NCI-H146 (cell line): Measurements from ENCODE around the gene LILRB2.
"Not testable (repeated sequence)": the region's sequence is repeated elsewhere in the genome, so short reads cannot be mapped to it uniquely, and the experiment has no call there.

Source experiments
- DNase-seq: peaks from one replicate; lab custom pipeline; 2025; lab: John Stamatoyannopoulos, UW

Gene LILRB2

GRCh38 chr19:54302257-54302656 lies 21.3 kb upstream of the LILRB2 start:
- no peak for DNase-seq

GRCh38 chr19:54299515-54299914 lies 18.6 kb upstream of the LILRB2 start:
- no peak for DNase-seq

- no peak for DNase-seq
These were observed 18.2 kb upstream of the LILRB2 start for GRCh38 chr19:54299126-54299498.

GRCh38 chr19:54298357-54299125 lies 17.6 kb upstream of the LILRB2 start:
- no peak for DNase-seq

- DNase-seq = no peak
These were observed 16.9 kb upstream of the LILRB2 start for GRCh38 chr19:54297759-54298305.

GRCh38 chr19:54294539-54294938 lies 13.6 kb upstream of the LILRB2 start:
- no peak for DNase-seq

- not testable (repeated sequence) for DNase-seq
These were observed 8.2 kb upstream of the LILRB2 start for GRCh38 chr19:54289160-54289559.

- DNase-seq = no peak
These were observed 6.5 kb upstream of the LILRB2 start for GRCh38 chr19:54287456-54287855.

GRCh38 chr19:54286283-54286682 lies 5.4 kb upstream of the LILRB2 start:
- not testable (repeated sequence) for DNase-seq

GRCh38 chr19:54285427-54286056 lies 4.6 kb upstream of the LILRB2 start:
- DNase-seq = not testable (repeated sequence)

- no peak for DNase-seq
These were observed 2.0 kb upstream of the LILRB2 start for GRCh38 chr19:54282686-54283470.

- DNase-seq = not testable (repeated sequence)
These were observed 792 bp upstream of the LILRB2 start for GRCh38 chr19:54281729-54282075.

GRCh38 chr19:54280441-54280840 lies 469 bp downstream of the LILRB2 start:
- DNase-seq = not testable (repeated sequence)

GRCh38 chr19:54280025-54280424 lies 885 bp downstream of the LILRB2 start:
- not testable (repeated sequence) for DNase-seq

GRCh38 chr19:54279406-54279962 lies 1.4 kb downstream of the LILRB2 start:
- no peak for DNase-seq

- not testable (repeated sequence) for DNase-seq
These were observed 2.2 kb downstream of the LILRB2 start for GRCh38 chr19:54278571-54279195.

GRCh38 chr19:54278056-54278455 lies 2.9 kb downstream of the LILRB2 start:
- not testable (repeated sequence) for DNase-seq

GRCh38 chr19:54277111-54277615 lies 3.7 kb downstream of the LILRB2 start:
- DNase-seq = not testable (repeated sequence)

- DNase-seq = no peak
These were observed 5.0 kb downstream of the LILRB2 start for GRCh38 chr19:54275951-54276350.

- DNase-seq = not testable (repeated sequence)
These were observed 6.4 kb downstream of the LILRB2 start for GRCh38 chr19:54274516-54274915.

GRCh38 chr19:54273821-54274220 lies 7.1 kb downstream of the LILRB2 start:
- no peak for DNase-seq
